IMR-90 (cell line): ENCODE results near the gene DUSP16. TPM values are rescaled to one million over a fixed set of nuclear protein-coding genes. Genes with fewer than 3 reads are reported as not detected.
A peak's percentile ranks its signal among the peaks of the same experiment; 100 is the strongest.

ENCODE experiments used
- ATAC-seq: fragments of 200-7000 bp; cut with Tn5 transposase; 2 replicates; pipeline ENCODE4 v1.9.1; 2020; ENCODE audit warnings: low read depth, mild to moderate bottlenecking, moderate library complexity
- BruUV-seq: library from RNA; stranded (reverse); fragments of 400-500 nt; replicated peaks from 2 replicates; lab custom pipeline; 2021; lab: Mats Ljungman, UMichigan
- CTCF ChIA-PET: fragments of 300-600 bp; formaldehyde crosslinking; extraction: SDS; loops from one replicate; lab custom pipeline; 2021; ENCODE audit warnings: antibody characterized with exemption; lab: Yijun Ruan, JAX
- POLR2A ChIA-PET: fragments of 300-600 bp; sonication (Branson Sonifier 250); formaldehyde crosslinking; loops from one replicate; lab custom pipeline; 2022; ENCODE audit warnings: antibody characterized with exemption; ENCODE audit not compliant: unreplicated experiment; lab: Charles Lee
- DNase-seq: peaks from one replicate; pipeline ENCODE4 v3.0.0; 2013
- H2AFZ ChIP-seq: replicated peaks from 2 replicates; pipeline ENCODE3; 2013; ENCODE audit warnings: low read length, mild to moderate bottlenecking; ENCODE audit not compliant: poor library complexity
- H2AK5ac ChIP-seq: 2 replicates; pipeline ENCODE4 v1.6.1; 2013; ENCODE audit warnings: low read depth, low read length, inconsistent platforms
- H2AK9ac ChIP-seq: replicated peaks from 2 replicates; pipeline ENCODE3; 2013; ENCODE audit warnings: mild to moderate bottlenecking, low read depth, low read length, moderate library complexity; ENCODE audit not compliant: poor library complexity
- H2BK120ac ChIP-seq: 2 replicates; pipeline ENCODE4 v1.6.1; 2013; ENCODE audit warnings: low read depth, low read length, inconsistent platforms
- H2BK15ac ChIP-seq: 3 replicates; pipeline ENCODE4 v1.6.1; 2013; ENCODE audit warnings: low read depth, low read length, inconsistent platforms
- H2BK20ac ChIP-seq: 2 replicates; pipeline ENCODE4 v1.6.1; 2013; ENCODE audit warnings: low read depth, mild to moderate bottlenecking, inconsistent platforms, low read length, moderate library complexity
- H2BK5ac ChIP-seq: 2 replicates; pipeline ENCODE4 v1.6.1; 2013; ENCODE audit warnings: mild to moderate bottlenecking, low read depth, low read length, inconsistent platforms; ENCODE audit not compliant: poor library complexity, severe bottlenecking
- H3K14ac ChIP-seq: replicated peaks from 2 replicates; pipeline ENCODE4 v1.6.1; 2013; ENCODE audit warnings: low read depth, low read length, inconsistent platforms
- H3K18ac ChIP-seq: 2 replicates; pipeline ENCODE4 v1.6.1; 2013; ENCODE audit warnings: low read depth, low read length, control low read depth
- H3K23ac ChIP-seq: 2 replicates; pipeline ENCODE4 v1.6.1; 2013; ENCODE audit warnings: low read depth, low read length, inconsistent platforms
- H3K27ac ChIP-seq: 2 replicates; pipeline ENCODE4 v1.5.1; 2013; ENCODE audit warnings: mild to moderate bottlenecking, control low read depth, low read length; ENCODE audit not compliant: insufficient read depth
- H3K27me3 ChIP-seq: 2 replicates; pipeline ENCODE4 v1.6.1; 2013; ENCODE audit warnings: low read length; ENCODE audit not compliant: control insufficient read depth, insufficient read depth
- H3K36me3 ChIP-seq: 2 replicates; pipeline ENCODE4 v1.6.1; 2013; ENCODE audit warnings: low read length, mixed read lengths; ENCODE audit not compliant: control insufficient read depth, insufficient read depth
- H3K4ac ChIP-seq: 2 replicates; pipeline ENCODE4 v1.6.1; 2013; ENCODE audit warnings: low read depth, low read length, inconsistent platforms
- H3K4me1 ChIP-seq: 2 replicates; pipeline ENCODE4 v1.6.1; 2013; ENCODE audit warnings: low read length, mixed read lengths; ENCODE audit not compliant: control insufficient read depth, insufficient read depth
- H3K4me2 ChIP-seq: 2 replicates; pipeline ENCODE4 v1.6.1; 2013; ENCODE audit warnings: low read depth, mild to moderate bottlenecking, control low read depth, low read length, moderate library complexity
- H3K4me3 ChIP-seq: 2 replicates; pipeline ENCODE4 v1.5.1; 2013; ENCODE audit warnings: low read depth, mild to moderate bottlenecking, control low read depth, low read length, moderate library complexity; ENCODE audit not compliant: insufficient read depth
- H3K56ac ChIP-seq: 2 replicates; pipeline ENCODE4 v1.6.1; 2013; ENCODE audit warnings: low read length, inconsistent platforms; ENCODE audit not compliant: insufficient read depth; ENCODE audit errors: extremely low read depth
- H3K79me1 ChIP-seq, 2 experiments: 2 replicates each; pipeline ENCODE4 v1.6.1; 2013; ENCODE audit warnings: low read length in 2 of 2, inconsistent platforms in 1 of 2, low read depth in 1 of 2
- H3K9ac ChIP-seq: 2 replicates; pipeline ENCODE4 v1.6.1; 2013; ENCODE audit warnings: low read depth, low read length, control low read depth
- H3K9me1 ChIP-seq: 2 replicates; pipeline ENCODE4 v1.6.1; 2013; ENCODE audit warnings: low read length, inconsistent platforms; ENCODE audit not compliant: insufficient read depth
- H3K9me3 ChIP-seq: 2 replicates; pipeline ENCODE4 v1.6.1; 2013; ENCODE audit warnings: low read length; ENCODE audit not compliant: control insufficient read depth, insufficient read depth
- H4K20me1 ChIP-seq: 2 replicates; pipeline ENCODE4 v1.6.1; 2013; ENCODE audit warnings: low read length, inconsistent platforms; ENCODE audit not compliant: insufficient read depth
- H4K5ac ChIP-seq: 2 replicates; pipeline ENCODE4 v1.6.1; 2013; ENCODE audit warnings: mild to moderate bottlenecking, low read depth, low read length, control low read depth
- H4K8ac ChIP-seq, 2 experiments: 2 replicates each; pipeline ENCODE4 v1.6.1; 2013; ENCODE audit warnings: low read depth in 2 of 2, low read length in 2 of 2, control low read depth in 1 of 2, inconsistent platforms in 1 of 2
- H4K91ac ChIP-seq: 2 replicates; pipeline ENCODE4 v1.6.1; 2013; ENCODE audit warnings: low read depth, low read length, inconsistent platforms; ENCODE audit not compliant: insufficient read depth
- CHD1 ChIP-seq: IDR thresholded peaks from 2 replicates; pipeline ENCODE4 v1.6.1; 2012; ENCODE audit warnings: low read depth, low read length, improper control_type of control experiment
- CTCF ChIP-seq: conservative IDR thresholded peaks from 2 replicates; pipeline ENCODE4 v1.5.1; 2012; ENCODE audit warnings: mild to moderate bottlenecking, low read depth, low read length, improper control_type of control experiment
- ELK1 ChIP-seq: fragments of 150-350 bp; IDR thresholded peaks from 2 replicates; pipeline ENCODE4 v1.6.1; 2016; ENCODE audit warnings: low read depth, mild to moderate bottlenecking, low read length, moderate library complexity, borderline replicate concordance
- FOS ChIP-seq: fragments of 150-350 bp; IDR thresholded peaks from 2 replicates; pipeline ENCODE4 v1.6.1; 2016; ENCODE audit warnings: low read depth, low read length
- MAFK ChIP-seq: IDR thresholded peaks from 2 replicates; pipeline ENCODE4 v1.6.1; 2012; ENCODE audit warnings: low read depth, low read length, improper control_type of control experiment
- NFE2L2 ChIP-seq: fragments of 150-350 bp; IDR thresholded peaks from 2 replicates; pipeline ENCODE4 v1.6.1; 2016; ENCODE audit warnings: low read depth, mild to moderate bottlenecking, low read length
- POLR2A ChIP-seq: IDR thresholded peaks from 2 replicates; pipeline ENCODE4 v1.6.1; 2012; ENCODE audit warnings: mild to moderate bottlenecking, low read depth, low read length
- RCOR1 ChIP-seq: IDR thresholded peaks from 2 replicates; pipeline ENCODE4 v1.6.1; 2012; ENCODE audit warnings: mild to moderate bottlenecking, low read length, improper control_type of control experiment; ENCODE audit not compliant: insufficient replicate concordance
- RFX5 ChIP-seq: IDR thresholded peaks from 2 replicates; pipeline ENCODE4 v1.8.0; 2012; ENCODE audit warnings: low read depth, mild to moderate bottlenecking, low read length, moderate library complexity
- SMC3 ChIP-seq: fragments of 150-350 bp; IDR thresholded peaks from 2 replicates; pipeline ENCODE4 v1.6.1; 2016; ENCODE audit warnings: low read depth, mild to moderate bottlenecking, antibody characterized with exemption, low read length, moderate library complexity
- USF2 ChIP-seq: fragments of 150-350 bp; IDR thresholded peaks from 2 replicates; pipeline ENCODE4 v1.6.1; 2017; ENCODE audit warnings: mild to moderate bottlenecking, antibody characterized with exemption, low read length, low read depth
- WGBS, 2 experiments: methylation state at CpG; one replicate each; pipeline versions ENCODE4 v1.1.5 to v1.1.7; 2013; ENCODE audit warnings: missing lambda C conversion rate in 2 of 2; ENCODE audit not compliant: insufficient read length in 1 of 2; ENCODE audit errors: extremely low coverage in 2 of 2; 5-methylcytosine and 5-hydroxymethylcytosine counted together
- dilution Hi-C: fragments of 300-500 bp; cut with HindIII; formaldehyde crosslinking; loops from one replicate; pipeline ENCODE4 v1.14.3; 2018; ENCODE audit warnings: low sequenced_read_pairs; ENCODE audit not compliant: unreplicated experiment
- in situ Hi-C: fragments of 300-500 bp; cut with MboI; formaldehyde crosslinking; loops from 3 replicates; pipeline ENCODE4 v1.14.3; 2019; ENCODE audit warnings: low sequenced_read_pairs, inconsistent platforms, mixed read lengths
- intact Hi-C: fragments of 100-400 bp; cut with micrococcal nuclease; formaldehyde crosslinking; loops from 2 replicates; pipeline ENCODE4 v1.10.0; 2022
- polyA plus RNA-seq, 3 experiments: library from polyadenylated mRNA; depleted of rRNA; stranded (reverse); fragments of >200 nt; gene quantifications; 2 replicates each; pipeline ENCODE4 v1.2.3, GENCODE V29; 2012; ENCODE audit warnings: low replicate concordance in 1 of 3
- total RNA-seq: library from RNA; depleted of rRNA; stranded (reverse); fragments of >200 nt; gene quantifications from 2 replicates; pipeline ENCODE4 v1.2.3, GENCODE V29; 2012

Gene DUSP16
- total and polyA plus RNA-seq, 2 of the 4 experiments (the other 2 are of a cell fraction), result 4.7 to 10.0 TPM

GRCh38 chr12:12501121-12501520, 61.5 kb downstream of the DUSP16 start:
- H3K4me2 ChIP-seq, result no peak overlapping the region
- ChIA-PET CTCF (no interaction called here), POLR2A (no interaction called here)
- ATAC-seq (no peak), DNase-seq (no peak)
- dilution Hi-C loops, result no loop called here
- peaks cover 5% of the 10 kb centered on the region; the same call in 1 of the 2 replicates for H3K9me1 ChIP-seq
- no peaks in the 10 kb centered on the region for H3K27me3 ChIP-seq
- H3K9ac ChIP-seq, result no peak overlapping the region
- TF ChIP-seq RCOR1 (no peak), NFE2L2 (no peak), CHD1 (no peak), ELK1 (no peak), SMC3 (no peak), FOS (no peak), RFX5 (no peak), POLR2A (no peak), MAFK (no peak), USF2 (no peak), CTCF (no peak)
- no peak overlapping the region for H3K27ac ChIP-seq
- BruUV-seq, result no TSS peak
- no peak overlapping the region for H3K4ac ChIP-seq
- no peak overlapping the region for H3K18ac ChIP-seq
- no peak overlapping the region for H2BK20ac ChIP-seq
- H3K36me3 ChIP-seq, result no peaks in the 10 kb centered on the region
- no peaks in the 10 kb centered on the region for H4K20me1 ChIP-seq
- H2AK5ac ChIP-seq, result no peak overlapping the region
- H2AFZ ChIP-seq, result no peak overlapping the region
- no peak overlapping the region for H2AK9ac ChIP-seq
- no peak overlapping the region for H3K4me3 ChIP-seq
- H2BK120ac ChIP-seq, result no peak overlapping the region
- no peak overlapping the region for H4K8ac ChIP-seq
- 100% methylated on average over 1 of the region's 3 CpGs; no CpG with 5 or more reads in 1 of the 2 experiments for WGBS, 2 experiments
- H2BK5ac ChIP-seq, result no peak overlapping the region
- H4K5ac ChIP-seq, result no peak overlapping the region
- in situ Hi-C loops, result no loop called here
- H3K79me1 ChIP-seq, result peaks cover 20 to 26% of the 10 kb centered on the region in 2 experiments; a peak in 3 of 4 replicates
- no peaks in the 10 kb centered on the region for H3K9me3 ChIP-seq
- H4K91ac ChIP-seq, result no peak overlapping the region
- H3K56ac ChIP-seq, result no peak overlapping the region
- H3K14ac ChIP-seq, result 0 out of 2 replicates have a peak overlapping the region, but pooled peaks have one; percentile 18
- intact Hi-C loops, result no loop called here
- no peak overlapping the region for H2BK15ac ChIP-seq
- peaks cover 5% of the 10 kb centered on the region for H3K4me1 ChIP-seq
- no peak overlapping the region for H3K23ac ChIP-seq
